Adrenal gland (tissue), 5 donors: Measurements from ENCODE around the gene HMGN3.

Source experiments
- POLR2A ChIP-seq, 2 donors: fragments of 450-650 bp; IDR thresholded peaks; one replicate each; pipeline ENCODE4 v1.6.1; 2017; ENCODE audit warnings: antibody characterized with exemption in 2 of 2, mild to moderate bottlenecking in 2 of 2, moderate library complexity in 1 of 2
- TF ChIP-seq, protein P1 (sequence below), 6 experiments: fragments of 450-650 bp in 4 of 6; fragments of 200-600 bp in 2 of 6; sonication (generic) in 1 of 6; IDR thresholded peaks; 1 replicate in 5 of 6; 2 replicates in 1 of 6; pipeline versions ENCODE4 v1.5.1 to v1.8.0; 2016 to 2021; ENCODE audit warnings: antibody characterized with exemption in 6 of 6, mild to moderate bottlenecking in 2 of 6, moderate library complexity in 1 of 6
- donor health status: DM: no; HTN: no; CAD: no.

DNA sequence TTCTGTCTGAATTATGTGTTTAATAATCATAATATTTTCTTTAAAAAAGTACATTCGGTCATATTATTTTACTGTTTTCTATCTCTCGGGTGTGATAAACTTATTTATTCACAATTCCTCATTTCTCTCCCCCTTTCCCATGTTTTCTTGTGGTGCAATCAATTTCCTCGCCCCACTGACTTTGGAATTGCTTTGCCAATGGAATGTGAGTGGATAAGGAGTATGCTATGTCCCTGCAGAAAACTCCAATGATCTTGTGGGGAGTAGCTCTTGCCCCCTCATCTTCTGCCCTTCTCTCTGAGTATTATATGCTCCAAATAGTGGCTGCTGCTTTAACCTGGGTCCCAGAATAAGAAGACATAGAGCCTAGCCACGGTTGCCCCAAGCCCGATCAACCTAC, 64.1 kb downstream of the HMGN3 start:
- TF ChIP-seq, protein P1, sequence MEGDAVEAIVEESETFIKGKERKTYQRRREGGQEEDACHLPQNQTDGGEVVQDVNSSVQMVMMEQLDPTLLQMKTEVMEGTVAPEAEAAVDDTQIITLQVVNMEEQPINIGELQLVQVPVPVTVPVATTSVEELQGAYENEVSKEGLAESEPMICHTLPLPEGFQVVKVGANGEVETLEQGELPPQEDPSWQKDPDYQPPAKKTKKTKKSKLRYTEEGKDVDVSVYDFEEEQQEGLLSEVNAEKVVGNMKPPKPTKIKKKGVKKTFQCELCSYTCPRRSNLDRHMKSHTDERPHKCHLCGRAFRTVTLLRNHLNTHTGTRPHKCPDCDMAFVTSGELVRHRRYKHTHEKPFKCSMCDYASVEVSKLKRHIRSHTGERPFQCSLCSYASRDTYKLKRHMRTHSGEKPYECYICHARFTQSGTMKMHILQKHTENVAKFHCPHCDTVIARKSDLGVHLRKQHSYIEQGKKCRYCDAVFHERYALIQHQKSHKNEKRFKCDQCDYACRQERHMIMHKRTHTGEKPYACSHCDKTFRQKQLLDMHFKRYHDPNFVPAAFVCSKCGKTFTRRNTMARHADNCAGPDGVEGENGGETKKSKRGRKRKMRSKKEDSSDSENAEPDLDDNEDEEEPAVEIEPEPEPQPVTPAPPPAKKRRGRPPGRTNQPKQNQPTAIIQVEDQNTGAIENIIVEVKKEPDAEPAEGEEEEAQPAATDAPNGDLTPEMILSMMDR (IDR thresholded peaks at IDR 0.05): no peak
- TF ChIP-seq POLR2A (IDR thresholded peaks at IDR 0.05): no peak
